HEK293 (cell line): Measurements from ENCODE around the gene MED25.
A peak's percentile ranks its signal among the peaks of the same experiment; 100 is the strongest.

Experiments
- CTCF ChIA-PET: fragments of 350-600 bp; formaldehyde crosslinking; extraction: SDS; loops from one replicate; lab custom pipeline; 2021; ENCODE audit warnings: antibody characterized with exemption; lab: Yijun Ruan, JAX
- POLR2A ChIA-PET: fragments of 300-600 bp; formaldehyde crosslinking; extraction: SDS; loops from one replicate; lab custom pipeline; 2020; ENCODE audit warnings: antibody characterized with exemption, inconsistent platforms; lab: Yijun Ruan, JAX
- H3K27ac ChIP-seq: fragments of 200-500 bp; sonication (Bioruptor generic); 2 replicates; pipeline ENCODE4 v1.5.1; 2014; ENCODE audit warnings: low read depth, low read length, control low read depth, inconsistent platforms; ENCODE audit errors: extremely low read depth
- H3K36me3 ChIP-seq, 2 experiments: fragments of 200-500 bp in 1 of 2; sonication (Bioruptor generic) in 1 of 2; 1 replicate in 1 of 2; 2 replicates in 1 of 2; pipeline ENCODE4 v1.5.1; 2014 to 2017; ENCODE audit warnings: inconsistent platforms in 2 of 2, low read length in 2 of 2; ENCODE audit not compliant: control insufficient read depth in 2 of 2, insufficient read depth in 1 of 2
- H3K4me1 ChIP-seq: fragments of 200-500 bp; sonication (Bioruptor generic); 2 replicates; pipeline ENCODE4 v1.5.1; 2014; ENCODE audit warnings: mild to moderate bottlenecking, low read length, inconsistent platforms; ENCODE audit not compliant: control insufficient read depth, insufficient read depth
- H3K4me3 ChIP-seq: 2 replicates; pipeline ENCODE4 v1.5.1; 2011; ENCODE audit warnings: low read depth, mild to moderate bottlenecking, control low read depth, low read length, moderate library complexity
- H3K9me3 ChIP-seq: fragments of 200-500 bp; sonication (Bioruptor generic); 2 replicates; pipeline ENCODE4 v1.5.1; 2014; ENCODE audit warnings: low read depth, low read length, inconsistent platforms; ENCODE audit not compliant: control insufficient read depth, insufficient read depth
- GLI2 ChIP-seq: fragments of 450-650 bp; formaldehyde crosslinking; IDR thresholded peaks from 2 replicates; pipeline ENCODE4; 2017; ENCODE audit warnings: missing biosample characterization, missing genetic modification characterization, low read depth, borderline replicate concordance
- GLIS2 ChIP-seq: fragments of 450-650 bp; formaldehyde crosslinking; IDR thresholded peaks from 2 replicates; pipeline ENCODE4 v1.5.1; 2016; ENCODE audit warnings: missing biosample characterization, missing genetic modification characterization
- PRDM1 ChIP-seq: fragments of 450-650 bp; formaldehyde crosslinking; IDR thresholded peaks from 2 replicates; pipeline ENCODE4; 2016; ENCODE audit warnings: missing biosample characterization, missing genetic modification characterization
- SP7 ChIP-seq: fragments of 450-650 bp; formaldehyde crosslinking; IDR thresholded peaks from 2 replicates; pipeline ENCODE4 v1.5.1; 2016; ENCODE audit warnings: missing biosample characterization, missing genetic modification characterization
- ZBTB7A ChIP-seq: fragments of 450-650 bp; formaldehyde crosslinking; IDR thresholded peaks from 2 replicates; pipeline ENCODE4 v1.5.1; 2016; ENCODE audit warnings: low read depth, missing biosample characterization, missing genetic modification characterization
- ZFHX2 ChIP-seq: fragments of 450-650 bp; formaldehyde crosslinking; conservative IDR thresholded peaks from 2 replicates; pipeline ENCODE4 v1.5.1; 2016; ENCODE audit warnings: missing biosample characterization, missing genetic modification characterization
- ZNF132 ChIP-seq: fragments of 450-650 bp; formaldehyde crosslinking; IDR thresholded peaks from 2 replicates; pipeline ENCODE4 v1.5.1; 2017; ENCODE audit warnings: missing biosample characterization, missing genetic modification characterization, borderline replicate concordance
- ZNF19 ChIP-seq: fragments of 450-650 bp; formaldehyde crosslinking; IDR thresholded peaks from 2 replicates; pipeline ENCODE4; 2016; ENCODE audit warnings: missing biosample characterization, missing genetic modification characterization, low read depth
- ZNF341 ChIP-seq: fragments of 450-650 bp; formaldehyde crosslinking; IDR thresholded peaks from 2 replicates; pipeline ENCODE4; 2016; ENCODE audit warnings: low read depth, missing biosample characterization, missing genetic modification characterization
- ZNF514 ChIP-seq: fragments of 450-650 bp; formaldehyde crosslinking; IDR thresholded peaks from 2 replicates; pipeline ENCODE4 v1.5.1; 2016; ENCODE audit warnings: missing biosample characterization, missing genetic modification characterization
- ZNF792 ChIP-seq: fragments of 450-650 bp; formaldehyde crosslinking; IDR thresholded peaks from 2 replicates; pipeline ENCODE4 v1.5.1; 2016; ENCODE audit warnings: missing biosample characterization, missing genetic modification characterization
- ZSCAN30 ChIP-seq: fragments of 450-650 bp; IDR thresholded peaks from 2 replicates; pipeline ENCODE4 v1.5.1; 2018; ENCODE audit warnings: missing biosample characterization, mild to moderate bottlenecking, missing genetic modification characterization, moderate library complexity
- TF ChIP-seq, protein P1 (sequence below): fragments of 450-650 bp; formaldehyde crosslinking; IDR thresholded peaks from 2 replicates; pipeline ENCODE4 v1.5.1; 2016; ENCODE audit warnings: missing biosample characterization, missing genetic modification characterization
- TF ChIP-seq, protein P2 (sequence below): fragments of 450-650 bp; formaldehyde crosslinking; IDR thresholded peaks from 2 replicates; pipeline ENCODE4 v1.5.1; 2016; ENCODE audit warnings: missing biosample characterization, missing genetic modification characterization
- TF ChIP-seq, protein P3 (sequence below): fragments of 450-650 bp; formaldehyde crosslinking; IDR thresholded peaks from 2 replicates; pipeline ENCODE4 v1.5.1; 2016; ENCODE audit warnings: missing biosample characterization, missing genetic modification characterization
- TF ChIP-seq, protein P4 (sequence below): fragments of 450-650 bp; formaldehyde crosslinking; conservative IDR thresholded peaks from 2 replicates; pipeline ENCODE4 v1.5.1; 2016; ENCODE audit warnings: low read depth, missing biosample characterization, missing genetic modification characterization
- TF ChIP-seq, protein P5 (sequence below): fragments of 450-650 bp; formaldehyde crosslinking; IDR thresholded peaks from 2 replicates; pipeline ENCODE4 v1.5.1; 2016; ENCODE audit warnings: missing biosample characterization, missing genetic modification characterization
- TF ChIP-seq, protein P6 (sequence below): sonication (generic); formaldehyde crosslinking; IDR thresholded peaks from 2 replicates; pipeline ENCODE4 v1.8.1; 2022; ENCODE audit warnings: mild to moderate bottlenecking, moderate library complexity, missing genetic modification reagents

The MED25 gene

DNA sequence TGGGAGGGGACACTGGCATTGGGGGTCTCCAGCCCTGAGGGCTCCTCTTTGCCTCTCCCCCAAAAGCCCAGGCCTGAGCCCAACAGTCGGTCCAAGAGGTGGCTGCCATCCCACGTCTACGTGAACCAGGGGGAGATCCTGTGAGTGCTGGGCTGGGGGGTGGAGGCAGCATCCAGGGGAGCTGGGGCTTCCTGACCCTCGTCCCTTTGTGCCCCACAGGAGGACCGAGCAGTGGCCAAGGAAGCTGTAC is 39.7 kb downstream of the MED25 start:
- CTCF ChIA-PET = interaction anchor here (1.4 kb wide), 2 partner anchors 9 to 177 kb away, joined by 3 to 4 read pairs; no protein-coding TSS in a partner anchor
- POLR2A ChIA-PET = interaction anchor here (0.7 to 3.1 kb wide), 7 partner anchors 9 to 139 kb away, joined by 3 to 28 read pairs (median 3); partner anchors contain the start of genes AKT1S1, AP2A1, MED25 and PNKP
- H3K27ac ChIP-seq = peak overlapping the region; percentile 53; the same call in 1 of the 2 replicates
- H3K4me1 ChIP-seq = peaks cover 17% of the 10 kb centered on the region
- peaks cover 15 to 82% of the 10 kb centered on the region in 2 experiments for H3K36me3 ChIP-seq
- TF ChIP-seq PRDM1 (tag by site-specific recombination) (no peak), ZNF132 (tag by site-specific recombination) (no peak), GLI2 (tag by site-specific recombination) (no peak), ZNF514 (tag by site-specific recombination) (no peak)
- TF ChIP-seq, protein P1, sequence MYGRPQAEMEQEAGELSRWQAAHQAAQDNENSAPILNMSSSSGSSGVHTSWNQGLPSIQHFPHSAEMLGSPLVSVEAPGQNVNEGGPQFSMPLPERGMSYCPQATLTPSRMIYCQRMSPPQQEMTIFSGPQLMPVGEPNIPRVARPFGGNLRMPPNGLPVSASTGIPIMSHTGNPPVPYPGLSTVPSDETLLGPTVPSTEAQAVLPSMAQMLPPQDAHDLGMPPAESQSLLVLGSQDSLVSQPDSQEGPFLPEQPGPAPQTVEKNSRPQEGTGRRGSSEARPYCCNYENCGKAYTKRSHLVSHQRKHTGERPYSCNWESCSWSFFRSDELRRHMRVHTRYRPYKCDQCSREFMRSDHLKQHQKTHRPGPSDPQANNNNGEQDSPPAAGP = no peak
- TF ChIP-seq, protein P2, sequence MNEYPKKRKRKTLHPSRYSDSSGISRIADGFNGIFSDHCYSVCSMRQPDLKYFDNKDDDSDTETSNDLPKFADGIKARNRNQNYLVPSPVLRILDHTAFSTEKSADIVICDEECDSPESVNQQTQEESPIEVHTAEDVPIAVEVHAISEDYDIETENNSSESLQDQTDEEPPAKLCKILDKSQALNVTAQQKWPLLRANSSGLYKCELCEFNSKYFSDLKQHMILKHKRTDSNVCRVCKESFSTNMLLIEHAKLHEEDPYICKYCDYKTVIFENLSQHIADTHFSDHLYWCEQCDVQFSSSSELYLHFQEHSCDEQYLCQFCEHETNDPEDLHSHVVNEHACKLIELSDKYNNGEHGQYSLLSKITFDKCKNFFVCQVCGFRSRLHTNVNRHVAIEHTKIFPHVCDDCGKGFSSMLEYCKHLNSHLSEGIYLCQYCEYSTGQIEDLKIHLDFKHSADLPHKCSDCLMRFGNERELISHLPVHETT (tag by site-specific recombination) = no peak
- TF ChIP-seq, all 188 proteins: peak for 0
- H3K9me3 ChIP-seq = no peaks in the 10 kb centered on the region
- H3K4me3 ChIP-seq = no peak overlapping the region

DNA sequence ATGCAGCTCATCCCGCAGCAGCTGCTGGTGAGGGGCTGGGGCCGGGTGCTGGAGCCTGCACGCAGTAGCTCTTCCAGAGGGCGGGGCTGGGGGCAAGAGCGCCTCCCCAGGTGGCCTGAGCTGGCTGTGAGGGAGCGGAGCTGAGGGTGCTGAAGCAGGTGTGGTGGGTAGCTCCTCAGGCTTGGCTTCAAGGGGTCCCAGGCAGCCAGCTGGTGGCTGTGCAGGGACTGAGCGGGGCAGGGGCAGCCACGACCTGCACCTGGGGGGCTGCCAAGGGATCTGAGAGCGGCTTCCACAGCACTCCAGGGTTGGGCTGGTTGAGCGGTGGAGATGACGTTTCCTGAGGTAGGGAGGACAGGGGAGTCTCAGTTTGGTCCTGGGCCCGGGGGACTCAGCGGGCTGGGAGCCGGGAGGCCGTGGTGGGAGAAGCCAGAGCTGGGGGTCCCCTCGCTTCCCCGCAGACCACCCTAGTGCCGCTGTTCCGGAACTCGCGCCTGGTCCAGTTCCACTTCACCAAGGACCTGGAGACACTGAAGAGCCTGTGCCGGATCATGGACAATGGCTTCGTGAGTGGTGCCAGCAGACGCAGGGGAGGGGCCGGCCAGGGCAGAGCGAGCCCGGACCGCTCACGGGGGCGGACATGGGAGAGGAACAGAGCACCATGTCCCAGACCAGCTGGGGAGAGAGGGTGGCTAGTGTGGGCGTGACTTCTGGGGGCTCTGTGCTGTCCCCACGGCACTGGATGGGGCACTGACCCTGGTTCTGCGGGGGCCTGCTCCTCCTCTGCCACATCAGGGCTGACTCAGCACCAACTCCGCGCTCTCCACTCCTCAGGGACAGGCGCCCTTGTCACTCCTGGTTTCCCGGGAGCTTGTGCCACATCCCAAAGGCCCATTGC is 40.2 kb downstream of the MED25 start:
- ChIA-PET POLR2A (interaction anchor here (0.7 to 3.1 kb wide), 10 partner anchors 8 to 140 kb away, joined by 3 to 28 read pairs (median 3); partner anchors contain the start of genes AKT1S1, AP2A1, MED25 and PNKP), CTCF (interaction anchor here (1.0 to 1.4 kb wide), 3 partner anchors 10 to 177 kb away, joined by 3 to 4 read pairs (median 3); no protein-coding TSS in a partner anchor)
- Histone ChIP-seq H3K9me3 (no peaks in the 10 kb centered on the region), H3K27ac (peak overlapping the region; percentile 53), H3K36me3 (peaks cover 16 to 88% of the 10 kb centered on the region in 2 experiments), H3K4me3 (no peak overlapping the region), H3K4me1 (peaks cover 15% of the 10 kb centered on the region)
- TF ChIP-seq ZNF19 (tag by site-specific recombination) (no peak), ZNF792 (tag by site-specific recombination) (no peak), ZNF341 (tag by site-specific recombination) (peak; percentile 38; the same call in 1 of the 2 replicates), GLIS2 (tag by site-specific recombination) (peak; percentile 69), ZFHX2 (tag by site-specific recombination) (peak; percentile 74), SP7 (tag by site-specific recombination) (0 out of 2 replicates have a peak, but pooled peaks have one; percentile 13), ZSCAN30 (no peak), ZBTB7A (tag by site-specific recombination) (peak; percentile 7; the same call in 1 of the 2 replicates)
- TF ChIP-seq, protein P3, sequence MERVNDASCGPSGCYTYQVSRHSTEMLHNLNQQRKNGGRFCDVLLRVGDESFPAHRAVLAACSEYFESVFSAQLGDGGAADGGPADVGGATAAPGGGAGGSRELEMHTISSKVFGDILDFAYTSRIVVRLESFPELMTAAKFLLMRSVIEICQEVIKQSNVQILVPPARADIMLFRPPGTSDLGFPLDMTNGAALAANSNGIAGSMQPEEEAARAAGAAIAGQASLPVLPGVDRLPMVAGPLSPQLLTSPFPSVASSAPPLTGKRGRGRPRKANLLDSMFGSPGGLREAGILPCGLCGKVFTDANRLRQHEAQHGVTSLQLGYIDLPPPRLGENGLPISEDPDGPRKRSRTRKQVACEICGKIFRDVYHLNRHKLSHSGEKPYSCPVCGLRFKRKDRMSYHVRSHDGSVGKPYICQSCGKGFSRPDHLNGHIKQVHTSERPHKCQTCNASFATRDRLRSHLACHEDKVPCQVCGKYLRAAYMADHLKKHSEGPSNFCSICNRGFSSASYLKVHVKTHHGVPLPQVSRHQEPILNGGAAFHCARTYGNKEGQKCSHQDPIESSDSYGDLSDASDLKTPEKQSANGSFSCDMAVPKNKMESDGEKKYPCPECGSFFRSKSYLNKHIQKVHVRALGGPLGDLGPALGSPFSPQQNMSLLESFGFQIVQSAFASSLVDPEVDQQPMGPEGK (tag by site-specific recombination) = peak; percentile 48
- TF ChIP-seq, protein P4, sequence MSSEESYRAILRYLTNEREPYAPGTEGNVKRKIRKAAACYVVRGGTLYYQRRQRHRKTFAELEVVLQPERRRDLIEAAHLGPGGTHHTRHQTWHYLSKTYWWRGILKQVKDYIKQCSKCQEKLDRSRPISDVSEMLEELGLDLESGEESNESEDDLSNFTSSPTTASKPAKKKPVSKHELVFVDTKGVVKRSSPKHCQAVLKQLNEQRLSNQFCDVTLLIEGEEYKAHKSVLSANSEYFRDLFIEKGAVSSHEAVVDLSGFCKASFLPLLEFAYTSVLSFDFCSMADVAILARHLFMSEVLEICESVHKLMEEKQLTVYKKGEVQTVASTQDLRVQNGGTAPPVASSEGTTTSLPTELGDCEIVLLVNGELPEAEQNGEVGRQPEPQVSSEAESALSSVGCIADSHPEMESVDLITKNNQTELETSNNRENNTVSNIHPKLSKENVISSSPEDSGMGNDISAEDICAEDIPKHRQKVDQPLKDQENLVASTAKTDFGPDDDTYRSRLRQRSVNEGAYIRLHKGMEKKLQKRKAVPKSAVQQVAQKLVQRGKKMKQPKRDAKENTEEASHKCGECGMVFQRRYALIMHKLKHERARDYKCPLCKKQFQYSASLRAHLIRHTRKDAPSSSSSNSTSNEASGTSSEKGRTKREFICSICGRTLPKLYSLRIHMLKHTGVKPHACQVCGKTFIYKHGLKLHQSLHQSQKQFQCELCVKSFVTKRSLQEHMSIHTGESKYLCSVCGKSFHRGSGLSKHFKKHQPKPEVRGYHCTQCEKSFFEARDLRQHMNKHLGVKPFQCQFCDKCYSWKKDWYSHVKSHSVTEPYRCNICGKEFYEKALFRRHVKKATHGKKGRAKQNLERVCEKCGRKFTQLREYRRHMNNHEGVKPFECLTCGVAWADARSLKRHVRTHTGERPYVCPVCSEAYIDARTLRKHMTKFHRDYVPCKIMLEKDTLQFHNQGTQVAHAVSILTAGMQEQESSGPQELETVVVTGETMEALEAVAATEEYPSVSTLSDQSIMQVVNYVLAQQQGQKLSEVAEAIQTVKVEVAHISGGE (tag by site-specific recombination) = peak; percentile 37; the same call in 1 of the 2 replicates
- TF ChIP-seq, protein P5, sequence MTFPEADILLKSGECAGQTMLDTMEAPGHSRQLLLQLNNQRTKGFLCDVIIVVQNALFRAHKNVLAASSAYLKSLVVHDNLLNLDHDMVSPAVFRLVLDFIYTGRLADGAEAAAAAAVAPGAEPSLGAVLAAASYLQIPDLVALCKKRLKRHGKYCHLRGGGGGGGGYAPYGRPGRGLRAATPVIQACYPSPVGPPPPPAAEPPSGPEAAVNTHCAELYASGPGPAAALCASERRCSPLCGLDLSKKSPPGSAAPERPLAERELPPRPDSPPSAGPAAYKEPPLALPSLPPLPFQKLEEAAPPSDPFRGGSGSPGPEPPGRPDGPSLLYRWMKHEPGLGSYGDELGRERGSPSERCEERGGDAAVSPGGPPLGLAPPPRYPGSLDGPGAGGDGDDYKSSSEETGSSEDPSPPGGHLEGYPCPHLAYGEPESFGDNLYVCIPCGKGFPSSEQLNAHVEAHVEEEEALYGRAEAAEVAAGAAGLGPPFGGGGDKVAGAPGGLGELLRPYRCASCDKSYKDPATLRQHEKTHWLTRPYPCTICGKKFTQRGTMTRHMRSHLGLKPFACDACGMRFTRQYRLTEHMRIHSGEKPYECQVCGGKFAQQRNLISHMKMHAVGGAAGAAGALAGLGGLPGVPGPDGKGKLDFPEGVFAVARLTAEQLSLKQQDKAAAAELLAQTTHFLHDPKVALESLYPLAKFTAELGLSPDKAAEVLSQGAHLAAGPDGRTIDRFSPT (tag by site-specific recombination) = peak; percentile 62; the same call in 1 of the 2 replicates
- TF ChIP-seq, protein P6, sequence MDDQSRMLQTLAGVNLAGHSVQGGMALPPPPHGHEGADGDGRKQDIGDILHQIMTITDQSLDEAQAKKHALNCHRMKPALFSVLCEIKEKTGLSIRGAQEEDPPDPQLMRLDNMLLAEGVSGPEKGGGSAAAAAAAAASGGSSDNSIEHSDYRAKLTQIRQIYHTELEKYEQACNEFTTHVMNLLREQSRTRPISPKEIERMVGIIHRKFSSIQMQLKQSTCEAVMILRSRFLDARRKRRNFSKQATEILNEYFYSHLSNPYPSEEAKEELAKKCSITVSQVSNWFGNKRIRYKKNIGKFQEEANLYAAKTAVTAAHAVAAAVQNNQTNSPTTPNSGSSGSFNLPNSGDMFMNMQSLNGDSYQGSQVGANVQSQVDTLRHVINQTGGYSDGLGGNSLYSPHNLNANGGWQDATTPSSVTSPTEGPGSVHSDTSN (CRISPR knock-in tag) = no peak
